HG03095 (cell line): ENCODE measurements around the gene RAB4A.
A peak's percentile ranks its signal among the peaks of the same experiment; 100 is the strongest.

ENCODE experiments used
- ATAC-seq: cut with Tn5 transposase; IDR thresholded peaks from one replicate; pipeline ENCODE4 v1.9.1; 2021; ENCODE audit warnings: moderate library complexity; ENCODE audit not compliant: unreplicated experiment

RAB4A gene

DNA sequence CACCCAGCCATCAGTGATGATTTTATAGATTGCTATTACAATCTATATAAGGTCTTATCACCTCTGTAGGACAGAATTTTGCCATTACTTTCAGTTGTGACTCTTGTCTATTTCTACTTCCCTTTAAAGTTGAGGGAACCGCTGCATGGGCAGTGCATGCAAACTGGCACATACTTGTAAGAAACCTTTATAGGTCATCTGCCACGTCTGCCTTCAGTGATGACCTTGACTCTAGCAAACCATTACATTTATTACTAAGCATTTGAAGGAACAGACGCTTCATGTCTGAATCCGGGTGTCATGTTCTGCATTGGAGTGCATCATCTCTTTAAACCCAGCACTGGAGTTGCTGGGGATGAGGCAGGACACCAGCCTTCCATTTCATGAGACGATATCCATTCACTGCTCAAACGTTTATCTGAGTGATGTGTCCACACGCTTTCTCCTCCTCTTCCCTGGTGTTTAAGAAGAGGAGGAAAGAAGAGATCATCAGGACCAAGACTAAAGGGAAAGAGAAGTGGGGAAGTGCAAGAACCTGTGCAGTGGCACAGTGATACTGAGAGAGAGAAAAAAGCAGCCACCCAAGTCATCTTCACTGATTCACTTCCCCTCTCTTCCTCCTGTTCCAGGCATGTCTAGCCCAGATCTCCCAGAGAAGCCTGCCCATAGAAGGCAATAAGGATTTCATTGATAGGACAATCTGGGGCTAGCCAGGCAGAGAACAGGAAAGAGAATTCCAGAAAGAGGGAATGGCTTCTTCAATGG, 57.9 kb downstream of the RAB4A start:
- ATAC-seq, result no peak

DNA sequence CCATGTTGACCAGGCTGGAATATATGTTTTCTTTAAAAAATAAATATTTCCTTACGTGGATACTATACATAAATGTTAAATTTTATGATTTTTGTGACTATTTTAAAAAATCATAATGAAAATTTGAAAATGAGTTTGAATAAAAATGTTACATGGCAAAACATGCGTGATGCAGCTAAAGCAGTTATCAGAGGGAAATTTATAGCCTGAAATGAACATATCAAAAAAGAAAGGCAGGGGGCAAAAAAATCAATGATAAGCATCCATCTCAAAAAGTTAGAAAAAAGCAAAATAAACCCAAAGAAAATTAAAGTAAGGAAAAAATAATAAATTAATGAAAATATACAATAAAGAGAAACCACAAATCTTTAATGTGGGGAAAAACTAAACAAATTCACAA, 63.4 kb downstream of the RAB4A start:
- no peak for ATAC-seq

DNA sequence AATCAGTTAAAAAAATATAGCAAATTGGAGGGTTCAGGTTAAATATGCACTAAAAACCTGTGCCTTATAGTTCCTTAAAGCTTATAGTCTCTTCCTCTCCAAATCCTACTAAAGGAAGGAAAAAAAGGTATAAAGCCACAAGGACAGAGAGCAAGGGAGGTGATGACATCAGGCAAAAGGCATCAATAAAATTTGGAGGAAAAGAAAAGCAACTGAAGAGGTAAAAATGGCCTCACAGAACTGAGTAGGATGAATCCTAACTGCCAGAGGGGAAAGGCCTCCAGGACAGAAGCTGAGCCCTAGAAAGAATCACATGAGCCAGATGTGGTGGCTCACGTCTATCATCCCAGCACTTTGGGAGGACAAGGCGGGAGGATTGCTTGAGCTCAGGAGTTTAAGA, 63.8 kb downstream of the RAB4A start:
- ATAC-seq, result no peak

DNA sequence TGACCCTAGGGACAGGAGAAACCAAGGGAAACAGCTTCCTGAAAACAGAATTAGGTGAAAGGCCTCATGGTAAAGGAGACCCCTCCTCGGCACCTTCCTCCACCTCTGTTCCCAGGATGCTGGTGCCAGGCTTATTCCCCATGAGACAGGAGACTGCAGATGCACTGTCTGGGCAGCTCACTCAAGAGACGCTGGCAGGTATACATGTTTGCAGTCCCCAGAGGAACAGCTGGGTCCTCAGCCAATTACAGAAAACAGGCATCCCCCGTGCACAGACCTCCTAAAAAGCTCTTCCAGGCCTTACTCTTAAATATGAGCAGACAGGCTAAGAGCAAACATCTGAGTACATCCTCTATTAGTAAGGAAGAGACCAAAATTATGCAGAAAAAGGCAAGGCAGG, 65.4 kb downstream of the RAB4A start:
- no peak for ATAC-seq

DNA sequence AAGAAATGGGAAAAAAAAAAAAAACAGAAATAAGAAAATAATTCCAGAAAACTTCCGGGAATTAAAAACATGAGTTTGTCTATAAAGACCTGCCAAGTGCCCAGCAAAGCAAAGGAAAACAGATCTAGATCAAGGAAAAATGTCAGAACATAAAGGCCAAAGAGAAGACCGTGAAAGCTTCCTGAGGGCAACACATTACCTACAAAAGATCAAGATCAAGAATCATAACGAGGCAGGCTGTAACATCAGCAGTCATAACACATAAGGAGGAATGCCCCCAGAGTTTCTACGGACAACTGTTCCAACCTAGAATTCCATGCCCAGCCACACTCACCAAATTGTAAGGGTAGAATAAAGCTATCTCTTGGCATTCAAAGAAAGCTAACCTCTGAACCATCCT, 68.2 kb downstream of the RAB4A start:
- ATAC-seq, result no peak

DNA sequence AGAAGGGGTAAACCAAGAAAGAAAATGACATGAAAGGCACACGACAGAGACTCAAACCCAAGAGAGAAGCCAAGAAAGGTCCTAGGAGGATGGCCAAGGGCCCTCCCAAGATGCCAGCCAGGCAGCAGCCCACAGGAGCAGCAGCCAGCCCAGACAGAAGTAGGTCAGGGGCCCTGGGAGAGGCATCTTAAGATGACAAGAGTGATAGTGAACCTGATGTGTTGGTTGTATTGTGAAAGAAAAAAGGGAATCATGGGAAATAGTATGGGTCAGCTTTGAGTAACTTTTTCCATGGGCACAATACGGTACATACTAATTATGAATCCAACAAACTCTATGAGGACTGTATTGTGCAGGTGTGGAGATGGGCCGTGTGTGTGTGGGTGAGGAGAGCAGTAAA, 68.6 kb downstream of the RAB4A start:
- no peak for ATAC-seq

DNA sequence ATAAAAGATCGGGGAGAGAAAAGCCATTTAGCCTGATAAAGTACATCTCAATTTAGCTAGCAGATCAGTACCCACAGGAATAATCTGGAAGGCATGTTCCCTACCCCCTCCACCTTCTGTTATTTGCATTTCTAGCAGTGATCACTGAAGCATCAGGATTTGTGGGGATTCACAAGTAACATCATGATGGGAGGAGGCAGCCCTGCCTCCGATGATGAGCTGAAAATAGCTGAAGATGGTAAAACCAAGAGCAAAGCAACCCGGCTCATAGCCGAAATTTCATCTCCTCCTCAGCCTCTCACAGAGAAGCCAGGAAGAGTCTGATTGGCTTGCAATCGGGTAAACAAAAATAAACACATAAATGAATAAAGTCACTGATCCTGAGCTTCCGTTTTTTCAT, 69.6 kb downstream of the RAB4A start:
- no peak for ATAC-seq

DNA sequence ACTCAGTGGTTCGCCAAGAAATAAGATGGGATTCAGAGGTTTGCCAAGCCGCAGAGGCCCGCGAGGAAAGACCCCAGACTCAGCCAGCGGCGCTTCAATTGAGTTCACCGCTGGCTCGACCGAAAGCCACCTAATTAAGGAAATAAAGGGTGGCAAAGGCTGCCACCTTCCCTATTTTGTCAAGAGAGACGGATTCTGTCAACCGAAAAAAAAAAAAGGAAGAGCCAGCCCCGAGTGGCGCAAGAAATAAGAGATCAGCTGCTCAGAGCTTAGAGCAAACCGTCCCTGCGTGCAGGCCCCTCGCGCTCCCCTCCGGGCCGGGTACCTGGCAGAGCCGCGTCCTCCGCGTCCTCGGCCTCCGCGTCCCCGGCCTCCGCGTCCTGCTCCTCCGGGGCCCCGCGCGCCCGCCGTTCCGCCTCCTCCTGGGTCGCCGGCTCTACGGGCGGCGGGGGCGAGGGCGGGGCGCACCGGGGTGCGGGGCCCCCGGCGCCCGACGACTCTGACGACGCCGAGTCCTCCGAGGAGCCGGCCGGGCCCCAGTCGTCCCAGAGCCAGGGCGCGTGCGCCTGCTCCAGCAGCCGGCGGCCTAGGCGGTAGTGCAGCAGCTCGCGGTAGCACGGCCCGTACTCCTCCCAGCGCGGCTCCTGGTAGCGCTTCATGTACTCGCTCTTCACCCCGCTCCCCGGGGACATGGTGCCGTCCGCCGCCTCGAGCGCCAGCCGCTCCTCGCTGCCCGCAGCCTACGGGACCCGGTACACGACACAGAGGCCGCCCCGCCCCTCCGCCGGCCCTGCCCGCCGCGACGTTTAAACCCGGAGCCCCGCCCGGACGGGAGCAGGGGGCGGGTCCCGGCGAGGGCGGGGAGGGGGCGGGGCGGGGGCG, 71.1 kb downstream of the RAB4A start:
- ATAC-seq, result peak; percentile 75

DNA sequence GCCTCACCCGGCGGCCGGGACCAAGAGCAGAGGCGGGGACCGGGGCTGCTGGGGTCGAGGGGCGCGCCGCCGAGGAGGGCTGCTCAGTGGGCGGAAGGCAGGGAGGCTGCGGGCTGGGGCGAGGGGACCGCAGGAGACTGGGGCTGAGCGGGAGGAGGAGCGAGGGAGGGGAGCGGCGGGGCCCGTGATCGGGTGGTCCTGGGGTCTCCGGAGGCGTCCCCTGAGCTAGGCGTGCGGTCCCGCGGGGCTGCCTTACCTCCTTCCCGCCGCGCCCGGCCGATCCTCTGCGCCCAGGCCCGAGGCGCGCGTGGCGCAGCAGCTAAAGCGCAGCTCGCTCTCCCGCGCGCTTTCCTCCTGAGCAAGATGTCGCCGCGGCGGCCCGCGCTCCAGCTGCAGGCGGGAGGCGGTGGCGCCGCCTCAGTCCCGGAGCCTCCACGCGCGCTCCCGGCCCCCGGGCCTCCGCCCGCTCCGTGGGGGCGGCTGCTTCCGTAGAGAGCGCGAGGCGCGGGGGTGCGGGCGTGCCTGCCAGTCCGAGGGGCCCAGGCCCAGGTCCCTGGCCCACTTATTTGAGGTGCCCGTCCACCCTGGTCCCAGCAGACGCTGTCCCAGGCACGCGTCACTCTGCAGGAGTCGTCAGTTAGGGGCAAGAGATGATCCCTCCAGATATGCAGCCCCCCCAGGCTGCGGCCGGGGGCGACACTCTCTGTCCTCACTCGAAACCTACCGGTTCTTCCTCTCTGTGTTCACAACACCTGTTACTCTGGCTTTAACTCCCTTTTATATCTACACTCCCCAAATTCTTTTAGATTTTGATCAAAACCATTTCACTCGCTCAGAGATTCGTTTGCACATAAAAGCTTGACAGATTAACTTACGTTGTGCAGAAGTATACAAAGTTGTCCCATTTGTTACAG, 72.0 kb downstream of the RAB4A start, which contains the start of gene CCSAP:
Gene CCSAP, minus strand, starts transcription at position 392 of the 914 bp plus-strand sequence. CDS start 582 bp downstream, outside the sequence.
- ATAC-seq, result peak; percentile 44

DNA sequence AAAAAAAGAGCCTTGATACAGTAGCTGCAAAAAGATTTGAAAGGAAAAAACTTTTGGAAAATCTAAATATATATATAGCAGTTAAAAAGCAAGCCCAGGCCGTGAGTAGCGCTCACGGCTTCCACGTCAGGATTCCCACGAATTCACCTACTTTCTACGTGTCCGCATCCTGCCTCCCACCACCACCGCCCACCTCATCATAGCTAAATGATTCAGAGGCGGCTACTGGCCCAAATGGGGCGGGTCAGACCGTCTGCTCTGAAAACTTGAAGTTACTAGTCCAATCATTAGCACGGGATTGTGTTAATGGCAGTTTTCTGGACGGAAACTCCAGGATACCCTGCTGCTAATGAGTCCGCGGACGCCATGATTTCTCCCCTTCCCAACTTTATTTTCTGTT, 73.2 kb downstream of the RAB4A start:
- ATAC-seq, result no peak

DNA sequence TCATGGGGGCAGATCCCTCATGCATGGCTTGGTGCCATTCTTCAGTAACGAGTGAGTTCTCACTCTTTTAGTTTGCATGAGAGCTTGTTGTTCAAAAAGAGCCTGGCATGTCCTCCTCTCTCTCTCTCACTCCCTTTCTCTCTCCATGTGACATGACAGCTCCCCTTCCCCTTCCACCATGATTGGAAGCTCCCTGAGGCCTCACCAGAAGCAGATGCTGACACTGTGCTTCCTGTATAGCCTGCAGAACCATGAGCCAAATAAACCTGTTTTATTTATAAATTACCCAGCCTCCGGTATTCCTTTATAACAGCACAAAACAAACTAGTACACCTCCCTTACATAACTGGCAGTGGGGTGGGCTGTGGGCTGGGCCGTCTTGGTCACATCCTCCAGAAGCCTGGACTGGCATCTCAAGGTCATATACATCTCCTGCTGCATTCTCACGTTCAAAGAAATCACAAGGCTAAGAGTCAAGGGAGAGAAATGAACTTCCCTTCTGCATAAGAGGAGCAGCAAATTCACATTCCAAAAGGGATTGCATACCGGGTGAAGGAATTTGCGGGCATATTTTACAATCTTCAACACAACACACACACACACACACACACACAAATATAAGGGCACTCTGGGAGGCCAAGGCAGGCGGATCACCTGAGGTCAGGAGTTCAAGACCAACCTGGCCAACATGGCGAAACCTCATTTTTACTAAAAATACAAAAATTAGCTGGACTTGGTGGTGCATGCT, 74.2 kb downstream of the RAB4A start:
- no peak for ATAC-seq

DNA sequence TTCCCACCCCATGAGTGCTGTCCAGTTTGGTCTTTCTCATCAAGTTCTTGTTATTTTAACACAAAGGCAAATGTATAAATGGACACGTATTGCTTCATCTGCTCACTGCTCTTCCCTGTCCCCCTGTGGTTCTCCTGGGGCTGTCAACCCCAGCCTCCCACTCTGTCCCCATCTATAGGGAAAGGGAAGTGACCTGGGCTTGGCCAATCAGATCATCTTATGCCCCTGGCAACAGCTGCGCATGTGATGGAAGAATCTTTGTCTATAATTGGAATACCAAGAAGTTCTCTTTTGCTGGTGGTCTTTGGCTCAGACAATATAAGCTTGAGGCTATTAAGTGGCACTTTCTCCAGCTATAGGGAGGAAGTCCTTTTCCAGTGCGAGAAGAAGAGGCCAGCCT, 76.6 kb downstream of the RAB4A start:
- no peak for ATAC-seq

DNA sequence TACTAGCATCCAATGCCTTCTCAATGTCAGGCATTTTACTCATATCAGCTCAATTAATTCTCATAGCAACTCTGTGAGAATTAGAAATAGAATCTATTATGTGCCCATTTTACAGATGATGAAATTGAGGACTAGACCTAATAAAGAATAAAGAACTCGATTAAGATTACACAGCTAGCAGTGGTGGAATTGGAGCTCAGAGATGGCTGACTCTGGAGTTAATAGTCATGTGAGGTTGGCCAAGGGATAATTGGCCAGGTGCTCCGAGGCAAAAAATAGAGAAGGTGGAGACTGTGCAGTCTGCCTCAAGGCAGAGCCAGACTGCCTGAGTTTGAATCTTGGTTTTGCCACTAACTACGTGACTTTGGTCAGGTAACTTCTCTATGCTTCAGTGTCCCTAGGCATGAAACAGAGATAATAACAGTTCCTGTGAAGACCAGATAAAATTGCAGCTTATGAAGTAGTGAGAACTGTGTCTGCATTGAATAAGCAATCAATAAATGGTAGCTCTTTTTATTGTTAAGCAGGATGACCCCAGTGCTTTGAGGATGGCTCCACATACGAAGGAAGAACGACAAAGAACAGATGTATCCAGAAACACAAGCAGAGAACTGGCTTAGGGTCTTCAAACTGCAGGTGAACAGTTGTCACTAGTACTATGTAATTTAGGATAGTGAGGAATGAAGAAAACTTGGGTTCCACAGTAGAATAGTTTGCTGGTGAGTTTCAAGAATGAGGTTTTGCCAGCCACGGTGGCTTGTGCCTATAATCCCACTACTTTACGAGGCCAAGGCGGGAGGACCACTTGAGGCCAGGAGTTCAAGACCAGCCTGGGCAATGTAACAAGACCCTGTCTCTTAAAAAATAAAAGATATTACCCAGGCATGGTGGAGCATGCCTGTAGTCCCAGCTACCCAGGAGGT, 78.8 kb downstream of the RAB4A start:
- ATAC-seq, result no peak

DNA sequence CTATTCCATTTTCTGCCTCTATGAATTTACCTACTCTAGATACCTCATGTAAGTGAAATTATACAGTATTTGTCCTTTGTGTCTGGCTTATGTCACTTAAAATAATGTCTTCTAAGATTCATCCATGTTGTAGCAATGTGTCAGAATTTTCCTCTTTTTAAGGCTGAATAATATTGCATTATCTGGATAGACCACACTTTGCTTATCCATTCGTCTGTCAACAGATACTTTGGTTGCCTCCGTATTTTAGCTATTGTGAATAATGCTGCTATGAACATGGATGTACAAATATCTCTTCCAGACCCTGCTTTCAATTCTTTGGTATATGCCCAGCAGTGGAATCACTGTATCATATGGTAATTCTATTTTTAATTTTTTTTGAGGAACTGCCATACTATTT, 82.1 kb downstream of the RAB4A start:
- no peak for ATAC-seq

DNA sequence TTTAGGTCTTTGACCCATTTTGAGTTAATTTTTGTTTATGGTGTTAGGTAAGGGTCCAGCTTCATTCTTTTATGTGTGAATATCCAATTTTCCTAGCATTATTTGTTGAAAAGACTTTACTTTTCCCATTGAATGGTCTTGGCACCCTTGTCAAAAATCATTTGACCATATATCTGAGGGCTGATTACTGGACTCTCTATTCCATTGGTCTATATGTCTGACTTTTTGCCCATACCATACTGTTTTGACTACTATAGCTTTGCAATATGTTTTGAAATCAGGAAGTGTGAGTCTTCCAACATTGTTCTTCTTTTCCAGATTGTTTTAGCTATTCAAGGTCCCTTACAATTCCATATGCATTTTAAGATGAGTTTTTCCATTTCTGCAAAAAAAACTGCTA, 83.3 kb downstream of the RAB4A start:
- ATAC-seq, result no peak
